ENCODE measurements around the gene HOXD13. TPM values are rescaled to one million over a fixed set of nuclear protein-coding genes. Genes with fewer than 3 reads are reported as not detected.

HOXD13 gene
- total RNA-seq, 1 donor, result not detected

DNA sequence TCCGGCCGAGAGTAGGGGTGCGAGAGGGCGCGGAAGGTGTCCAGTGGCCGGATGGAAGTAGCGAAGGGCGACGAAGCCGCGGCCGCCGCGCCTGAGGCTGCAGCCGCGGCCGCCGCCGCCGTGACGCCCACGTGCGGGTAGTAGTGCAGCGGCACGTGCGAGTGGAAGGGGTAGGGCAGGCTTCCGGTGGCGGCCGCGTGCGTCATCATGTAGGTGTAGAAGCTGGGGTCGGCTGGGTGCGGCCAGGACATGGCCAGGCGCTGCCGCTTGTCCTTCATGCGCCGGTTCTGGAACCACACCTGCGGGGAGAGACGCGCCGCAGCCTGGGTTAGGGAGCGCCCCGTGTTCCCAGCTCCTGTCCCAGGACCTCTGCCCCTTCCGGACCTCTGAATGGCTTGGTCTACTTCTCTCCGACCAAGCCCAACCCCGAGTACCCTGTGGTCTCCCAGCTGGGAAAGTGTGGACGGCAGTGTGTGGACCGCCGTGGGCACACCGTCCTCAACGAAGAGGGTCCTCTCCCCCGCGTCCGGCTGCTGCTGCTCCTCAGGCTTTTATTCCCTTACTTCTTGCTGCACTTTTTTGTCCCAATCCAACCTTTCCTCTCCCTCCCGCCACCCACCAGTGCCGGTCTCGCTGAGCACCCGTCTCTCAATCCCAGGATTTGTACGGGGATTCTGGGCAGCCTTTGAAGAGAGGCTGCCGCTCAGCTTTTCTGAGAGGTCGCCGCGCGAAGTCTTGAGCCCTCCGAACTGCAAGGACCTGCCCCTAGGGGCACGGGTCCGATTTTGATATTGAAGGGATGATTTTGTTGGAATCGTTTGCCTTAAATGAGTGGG is 11.8 kb upstream of the HOXD13 start:
- peak in 1 of 3 donors; percentile 6 for DNase-seq (ENCODE audit: low read depth in 2 of 3, low spot score in 2 of 3)

DNA sequence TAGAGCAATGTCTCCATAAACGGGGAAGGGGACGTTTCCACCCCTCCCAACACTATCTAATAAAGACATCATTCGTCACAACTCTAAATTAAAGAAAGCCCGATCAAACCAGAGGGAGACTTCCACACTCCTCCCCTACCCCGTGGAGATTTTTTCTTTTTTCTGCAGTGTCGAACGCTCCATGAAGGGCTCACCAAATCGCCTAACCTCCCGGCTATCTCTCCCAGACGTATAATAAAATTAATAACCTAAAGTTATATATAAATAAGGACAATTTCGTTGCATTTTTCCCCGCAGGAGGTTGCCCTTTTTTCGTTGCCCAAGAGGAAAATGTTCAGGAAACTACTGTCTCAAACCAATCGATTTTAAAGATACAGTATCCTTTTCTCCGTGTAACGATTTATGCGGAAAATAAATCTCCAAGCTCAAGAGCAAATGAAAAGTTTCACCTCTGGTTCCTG is 11.1 kb upstream of the HOXD13 start:
- no peak for DNase-seq (ENCODE audit: low read depth in 2 of 3, low spot score in 2 of 3)

DNA sequence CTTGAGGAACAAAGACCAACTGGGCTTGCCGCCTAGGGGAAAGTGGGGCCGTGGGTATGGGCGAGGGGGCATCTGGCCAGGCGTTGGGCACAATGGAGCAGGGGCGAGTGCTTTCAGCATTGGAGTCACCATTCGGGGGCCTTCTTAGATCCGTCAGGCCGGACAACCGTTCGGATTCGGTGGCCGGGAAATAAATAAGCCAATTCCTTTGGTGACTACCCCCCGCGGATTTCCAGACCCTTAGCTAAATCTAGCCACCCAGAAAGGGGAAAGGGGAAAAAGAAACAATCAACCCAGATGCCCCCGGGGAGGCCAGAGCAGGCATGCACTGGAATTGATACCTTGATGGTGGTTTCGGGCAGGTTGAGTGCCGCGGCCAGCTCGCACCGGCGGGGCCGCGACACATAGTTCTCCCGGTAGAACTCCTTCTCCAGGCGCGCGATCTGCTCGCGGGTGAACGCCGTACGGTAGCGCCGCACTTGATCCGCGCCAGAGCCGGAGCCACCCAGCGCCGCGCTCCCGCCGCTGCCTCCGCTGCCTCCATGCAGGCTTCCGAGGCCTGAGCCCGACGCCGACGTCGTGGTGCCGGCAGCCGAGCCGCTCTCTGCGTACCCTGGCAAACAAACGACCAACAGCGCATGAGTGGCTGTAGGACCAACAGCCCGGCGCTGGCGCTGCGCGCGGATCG is 10.5 kb upstream of the HOXD13 start:
- no peak for DNase-seq (ENCODE audit: low read depth in 2 of 3, low spot score in 2 of 3)

DNA sequence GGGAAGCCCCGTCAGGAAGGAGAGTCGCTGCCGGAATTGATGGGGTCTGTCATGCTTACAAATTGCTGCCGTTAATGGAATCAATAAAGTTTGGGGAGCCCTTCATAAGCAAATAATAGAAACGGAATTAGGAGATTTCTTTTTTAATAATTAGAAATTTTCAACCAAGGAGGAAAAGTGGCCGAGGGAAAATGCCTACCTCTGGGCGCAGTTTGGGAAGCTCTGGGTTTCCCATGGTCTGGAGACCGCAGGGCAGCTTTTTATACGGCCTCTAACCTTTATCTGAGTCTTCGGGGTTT is 10.0 kb upstream of the HOXD13 start:
- DNase-seq (ENCODE audit: low read depth in 2 of 3, low spot score in 2 of 3), result no peak

DNA sequence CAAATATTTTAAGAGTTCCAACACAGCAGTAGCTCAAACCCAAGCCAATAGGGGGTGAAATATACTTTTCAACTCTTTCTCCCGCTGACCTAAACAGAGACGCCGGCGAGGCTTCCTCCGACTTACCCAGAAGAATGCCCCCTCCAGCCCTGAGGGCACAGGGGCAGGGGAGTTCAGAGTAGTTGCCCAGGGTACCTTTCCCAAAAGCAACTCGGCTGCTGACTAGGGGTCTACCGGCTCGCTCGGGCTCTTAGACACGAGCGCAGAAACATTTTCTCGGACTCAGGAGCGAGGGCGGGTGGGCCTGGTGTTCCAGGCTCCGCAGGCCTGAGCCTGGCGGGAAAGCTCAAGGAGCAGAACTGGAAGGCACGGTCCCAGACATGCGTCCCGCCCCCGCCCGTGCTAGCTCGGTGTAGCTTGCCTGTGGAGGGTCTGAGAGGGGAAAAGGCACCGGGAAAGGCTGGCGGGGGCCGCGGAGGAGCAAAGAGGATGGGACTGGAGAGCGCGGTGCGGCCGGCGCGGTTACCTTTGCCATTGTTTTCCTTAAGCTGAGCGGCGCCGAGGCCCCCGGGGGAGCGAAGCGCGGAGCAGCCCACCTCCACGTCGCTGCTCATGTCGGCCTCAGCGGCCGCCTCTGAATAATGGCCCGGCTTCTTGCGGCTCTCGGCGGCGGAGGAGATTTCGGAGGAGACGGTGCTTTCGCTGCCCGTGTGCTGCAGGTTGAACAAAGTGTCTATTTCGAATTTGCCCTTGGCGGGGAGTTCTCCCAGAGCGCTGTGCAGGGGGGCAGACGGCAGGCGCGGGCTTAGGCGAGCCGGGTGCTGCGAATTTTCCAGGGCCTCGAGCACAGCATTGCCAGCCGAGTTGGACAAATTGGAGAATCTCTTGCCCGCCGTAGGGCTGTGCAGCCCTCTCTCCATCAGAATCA is 9.4 kb upstream of the HOXD13 start:
- no peak for DNase-seq (ENCODE audit: low read depth in 2 of 3, low spot score in 2 of 3)

DNA sequence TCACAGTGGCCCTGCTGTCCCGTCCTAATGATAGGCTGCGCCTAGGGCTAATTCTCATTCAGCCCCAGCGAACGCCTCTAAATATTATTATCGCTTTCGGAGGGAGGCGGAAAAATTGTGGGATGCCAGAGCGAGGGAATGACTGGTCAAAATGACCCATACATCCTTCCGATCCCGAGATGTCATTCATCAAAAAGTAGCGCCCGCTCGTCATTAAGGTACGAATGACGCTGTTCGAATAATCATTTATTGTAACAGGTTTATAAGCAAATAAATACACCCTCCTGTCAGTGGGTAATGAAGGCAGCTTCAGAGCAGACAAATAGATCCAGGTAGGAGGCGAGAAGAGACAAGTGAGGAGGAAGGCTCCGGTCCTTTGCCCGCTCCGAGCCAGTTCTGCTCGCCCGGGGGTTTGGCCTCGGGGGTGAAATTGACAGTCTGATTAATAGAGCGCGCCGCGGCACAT is 8.7 kb upstream of the HOXD13 start, which contains the start of gene EVX2:
TSS of gene EVX2 (minus strand) at position 167 of the 466 bp plus-strand sequence. CDS start 186 bp downstream, outside the sequence.
- no peak for DNase-seq (ENCODE audit: low read depth in 2 of 3, low spot score in 2 of 3)

DNA sequence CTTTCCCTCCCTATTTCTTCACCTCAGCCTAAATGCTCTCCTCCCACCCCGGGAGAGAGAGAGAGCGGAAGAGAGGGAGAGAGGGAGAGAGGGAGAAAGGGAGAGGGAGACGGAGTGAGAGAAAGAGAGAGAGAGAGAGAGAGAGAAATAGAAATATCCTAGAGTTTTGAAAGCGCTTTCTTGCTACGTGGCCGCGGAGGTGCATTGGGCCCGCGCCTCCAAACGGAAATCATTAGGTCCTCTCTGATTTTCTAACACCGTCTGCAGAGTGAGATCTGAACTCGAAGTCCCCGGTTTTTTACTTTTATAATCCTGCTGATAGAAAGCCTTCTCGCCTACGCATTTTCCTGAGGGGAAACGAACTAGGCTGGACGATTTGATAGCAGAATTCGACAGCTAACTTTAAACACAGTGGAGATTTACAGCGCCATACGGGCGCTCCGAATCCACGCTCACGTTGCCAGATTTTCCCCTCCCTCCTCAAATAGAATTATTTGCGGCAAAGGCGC is 7.9 kb upstream of the HOXD13 start:
- DNase-seq (ENCODE audit: low read depth in 2 of 3, low spot score in 2 of 3), result no peak

DNA sequence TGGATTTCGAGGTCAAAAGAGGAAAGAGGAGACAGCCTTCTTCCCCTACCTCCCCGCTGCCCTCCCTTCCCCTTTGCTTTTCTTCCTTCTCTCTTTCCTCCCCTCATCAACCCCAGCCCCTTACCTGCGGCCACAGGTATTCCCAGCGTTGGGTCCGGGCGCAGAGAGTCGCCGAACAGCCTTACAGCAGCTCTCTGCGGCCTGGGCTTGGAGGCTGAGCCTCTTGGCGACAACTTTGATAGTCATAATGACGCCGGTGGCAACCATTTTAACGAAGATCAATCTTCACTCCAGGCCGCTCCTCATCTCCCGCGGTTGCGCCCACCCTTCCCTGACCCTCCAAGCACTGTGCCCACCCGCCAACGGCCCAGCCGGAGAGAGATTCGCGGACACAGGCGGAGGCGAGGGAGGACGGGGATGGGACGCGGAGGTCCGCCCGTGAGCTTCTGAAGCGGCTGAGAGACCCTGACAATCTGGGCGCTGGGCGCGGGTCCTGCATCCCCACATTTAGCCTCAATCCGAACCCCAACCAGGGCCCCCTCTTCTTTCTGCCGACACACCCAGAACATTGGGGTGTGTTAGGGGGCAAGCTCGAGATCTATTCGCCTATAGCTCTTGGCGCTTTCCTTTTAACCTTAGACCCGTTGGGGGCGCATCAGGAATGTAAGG is 7.3 kb upstream of the HOXD13 start:
- no peak for DNase-seq (ENCODE audit: low read depth in 2 of 3, low spot score in 2 of 3)

DNA sequence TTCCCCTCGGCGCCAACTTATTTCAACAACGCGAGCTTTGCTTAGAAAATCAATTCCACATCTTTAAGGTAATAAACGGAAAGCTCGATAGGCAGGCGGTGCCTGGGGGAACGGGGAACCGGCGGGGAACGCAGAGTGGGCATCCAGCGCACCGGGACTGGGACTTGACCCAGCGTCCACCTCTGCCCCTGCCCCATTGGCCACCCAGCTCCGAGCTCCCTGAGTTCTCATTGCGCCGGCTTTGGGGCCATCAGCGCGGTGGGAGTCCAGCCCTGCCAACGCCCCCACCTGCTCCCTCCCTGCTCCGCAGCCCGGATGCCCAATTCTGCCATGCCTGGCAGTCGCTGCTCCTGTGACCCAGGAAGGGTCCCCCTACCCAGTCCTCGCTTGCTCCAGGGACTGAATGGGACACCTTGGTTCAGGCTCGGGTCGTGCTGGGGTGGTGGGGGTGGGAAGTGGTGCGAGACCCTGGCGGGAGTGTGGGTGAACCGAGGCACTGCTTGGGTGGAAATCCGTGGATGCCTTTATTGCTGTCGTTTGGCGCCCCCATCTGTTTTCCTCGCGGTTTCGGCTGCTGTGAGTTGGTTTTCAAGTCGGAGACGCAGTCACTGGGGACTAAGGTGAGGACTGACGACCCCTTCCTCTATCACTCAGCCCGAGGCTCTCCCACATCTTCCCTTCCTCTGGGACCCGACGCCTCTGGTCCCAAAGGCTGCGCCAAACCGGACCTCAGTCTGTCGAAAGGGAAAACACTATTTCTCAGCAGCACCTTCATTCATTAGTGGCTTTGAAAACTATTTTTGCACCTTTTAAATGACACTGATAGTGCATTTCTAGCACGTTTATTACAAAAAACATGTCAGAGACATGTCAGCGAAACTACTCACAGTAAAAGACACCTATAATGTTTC is 6.4 kb upstream of the HOXD13 start:
- no peak for DNase-seq (ENCODE audit: low read depth in 2 of 3, low spot score in 2 of 3)

DNA sequence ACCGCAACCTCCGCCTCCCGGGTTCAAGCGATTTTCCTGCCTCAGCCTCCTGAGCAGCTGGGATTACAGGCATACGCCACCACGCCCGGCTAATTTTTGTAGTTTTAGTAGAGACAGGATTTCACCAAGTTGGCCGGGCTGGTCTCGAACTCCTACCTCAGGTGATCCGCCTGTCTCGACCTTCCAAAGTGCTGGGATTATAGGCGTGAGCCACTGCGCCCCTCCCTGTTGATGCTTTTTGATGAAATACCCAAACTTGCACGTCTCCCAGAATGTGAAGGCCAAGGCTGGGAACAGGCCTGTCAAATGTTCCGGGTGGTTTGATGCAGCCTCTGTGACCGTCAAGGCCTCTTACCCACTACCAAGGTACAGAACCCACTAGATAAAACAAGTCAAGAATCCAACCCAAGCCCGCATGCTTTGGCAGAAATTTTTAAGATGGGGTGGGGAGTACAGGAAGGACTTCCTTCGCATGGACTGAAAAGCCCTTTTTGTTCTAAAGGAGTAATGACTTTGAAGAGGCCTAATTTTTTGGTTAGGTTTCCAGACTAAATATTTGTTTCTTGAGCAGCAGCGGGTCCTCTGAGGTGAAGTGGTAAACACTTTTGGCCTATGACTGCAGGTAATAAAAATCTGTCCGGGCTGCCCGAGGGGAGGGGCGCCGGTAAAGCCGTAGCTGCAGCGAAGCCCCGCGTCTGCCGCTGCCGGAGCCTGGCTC is 5.0 kb upstream of the HOXD13 start:
- DNase-seq (ENCODE audit: low read depth in 2 of 3, low spot score in 2 of 3), result no peak

DNA sequence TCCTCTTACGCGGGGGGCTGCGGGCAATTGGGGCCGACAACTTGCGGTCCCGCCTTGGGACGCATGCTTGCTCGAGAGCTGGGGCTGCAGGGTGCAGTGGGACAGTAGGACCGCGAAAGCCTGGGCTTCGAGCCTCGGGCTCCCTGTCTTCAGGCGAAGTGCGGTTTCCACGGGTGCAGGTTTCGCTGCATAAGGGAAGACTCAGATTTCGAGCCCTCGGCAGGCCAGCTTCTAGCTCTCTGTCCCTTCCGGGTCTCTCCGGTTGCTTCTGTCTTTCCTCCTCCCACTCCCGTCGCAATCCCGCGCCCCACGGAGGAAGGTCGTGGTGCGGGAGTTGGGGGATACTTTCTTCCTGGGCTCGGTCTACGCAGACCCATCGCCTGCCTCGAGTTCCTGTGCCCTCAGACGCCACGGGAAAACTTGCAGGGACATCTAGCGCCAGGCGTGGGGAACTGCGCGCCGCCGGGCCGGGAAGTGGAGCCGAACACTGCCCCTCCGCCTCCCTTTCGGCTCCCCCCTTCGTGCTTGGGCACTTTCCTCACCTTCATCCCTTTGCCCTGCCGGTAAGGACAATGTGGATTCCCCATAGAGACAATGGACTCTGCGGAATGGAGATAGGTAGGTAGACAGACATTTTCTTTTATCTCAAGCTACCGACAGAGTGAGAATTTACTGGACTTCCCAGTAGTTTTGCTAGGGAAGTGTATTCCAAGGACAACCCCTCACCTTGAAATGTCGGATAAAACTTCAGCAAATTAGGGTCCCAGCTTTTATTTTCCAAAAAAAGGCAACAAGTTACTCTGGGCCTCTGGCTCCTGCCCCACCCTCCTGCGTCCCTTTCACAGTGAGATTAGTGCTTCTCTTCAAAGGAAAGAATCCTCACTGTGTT is 4.2 kb upstream of the HOXD13 start:
- DNase-seq (ENCODE audit: low read depth in 2 of 3, low spot score in 2 of 3), result no peak

DNA sequence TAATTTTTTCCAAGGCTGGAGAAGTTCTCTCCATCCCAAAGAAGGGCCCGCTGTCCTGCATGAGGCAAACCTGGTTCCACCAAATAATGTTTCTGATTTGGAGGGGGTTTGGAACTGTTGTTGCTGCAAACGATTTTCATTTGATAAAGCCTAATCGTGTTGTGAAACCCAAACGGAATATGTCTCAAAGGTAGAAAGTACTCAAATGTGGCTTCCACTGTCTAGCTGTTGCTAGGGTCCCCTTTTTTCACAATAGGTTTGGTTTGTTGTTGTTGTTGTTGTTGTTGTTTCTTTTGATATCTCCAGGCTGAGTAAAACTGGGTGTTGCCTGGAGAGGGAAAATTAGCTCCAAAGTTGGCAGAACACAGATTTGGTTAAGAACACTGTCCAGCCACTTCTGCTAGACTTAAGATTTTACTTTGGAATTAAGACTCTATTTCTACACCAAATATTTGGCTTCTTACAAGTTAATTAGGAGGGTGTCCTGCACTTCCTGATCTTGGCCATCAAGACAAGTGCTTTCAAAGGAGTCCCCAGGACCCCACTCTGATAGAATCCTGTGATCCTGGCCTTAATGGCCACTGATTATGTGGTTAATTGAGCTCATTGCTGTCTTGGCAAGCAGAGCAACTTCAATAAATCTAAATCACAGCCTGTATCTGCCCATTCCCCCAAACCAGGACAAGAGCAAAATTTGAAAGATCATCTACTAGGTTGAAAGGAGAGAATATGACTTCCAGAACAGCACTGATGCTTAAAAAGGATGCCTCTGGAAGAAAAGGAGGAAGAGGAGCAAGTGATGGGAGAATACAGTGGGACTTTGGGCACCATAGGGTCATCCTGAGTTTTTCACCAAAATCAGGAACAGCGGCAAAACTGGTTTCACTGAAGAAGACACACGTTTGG is 3.3 kb upstream of the HOXD13 start:
- DNase-seq (ENCODE audit: low read depth in 2 of 3, low spot score in 2 of 3), result no peak

DNA sequence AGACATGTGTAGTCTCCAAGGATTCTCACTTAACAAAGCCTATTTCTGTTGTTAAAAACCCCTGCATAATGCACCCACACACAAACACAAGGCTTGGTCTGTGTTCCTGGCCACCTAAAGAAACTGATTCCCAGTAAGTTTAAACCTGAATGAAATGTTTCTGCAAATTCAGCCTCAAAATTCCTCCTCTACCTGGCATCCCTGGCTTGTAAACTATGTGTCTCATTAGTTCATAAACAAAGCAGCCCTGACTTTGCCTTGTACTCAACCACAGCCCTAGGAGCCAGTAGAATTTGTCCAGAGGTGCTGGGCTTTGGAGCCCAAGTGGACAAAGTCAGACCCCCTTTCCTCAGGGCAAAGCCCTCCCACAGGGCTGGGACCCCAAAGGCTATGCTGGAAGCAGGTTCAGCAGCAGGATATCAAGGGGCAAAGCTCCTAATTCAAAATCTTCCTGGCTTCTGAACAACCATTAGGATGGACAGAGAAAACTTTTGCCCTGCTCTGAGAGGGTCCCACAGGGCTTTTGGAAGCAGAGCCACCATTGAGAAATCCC is 2.6 kb upstream of the HOXD13 start:
- DNase-seq (ENCODE audit: low read depth in 2 of 3, low spot score in 2 of 3), result no peak

DNA sequence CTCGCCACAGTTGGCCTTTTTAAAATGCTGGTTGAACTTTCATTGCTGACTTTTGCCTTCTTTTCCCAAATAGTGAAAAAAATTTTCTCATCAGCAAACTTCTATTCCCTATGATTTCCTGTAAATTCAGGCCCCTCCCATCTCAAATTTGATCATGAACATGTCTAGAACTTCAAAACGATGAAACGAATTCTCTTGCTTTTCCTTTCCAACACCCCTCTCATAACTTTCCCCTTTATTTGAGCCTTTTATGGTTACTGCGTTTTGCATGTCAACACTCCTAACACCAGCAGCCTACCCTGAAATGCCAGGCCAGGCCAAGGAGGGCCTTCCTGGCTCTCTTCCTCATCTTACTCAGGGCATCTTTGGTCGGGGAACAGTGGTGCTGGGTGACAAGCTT is 1.7 kb upstream of the HOXD13 start:
- DNase-seq (ENCODE audit: low read depth in 2 of 3, low spot score in 2 of 3), result no peak

DNA sequence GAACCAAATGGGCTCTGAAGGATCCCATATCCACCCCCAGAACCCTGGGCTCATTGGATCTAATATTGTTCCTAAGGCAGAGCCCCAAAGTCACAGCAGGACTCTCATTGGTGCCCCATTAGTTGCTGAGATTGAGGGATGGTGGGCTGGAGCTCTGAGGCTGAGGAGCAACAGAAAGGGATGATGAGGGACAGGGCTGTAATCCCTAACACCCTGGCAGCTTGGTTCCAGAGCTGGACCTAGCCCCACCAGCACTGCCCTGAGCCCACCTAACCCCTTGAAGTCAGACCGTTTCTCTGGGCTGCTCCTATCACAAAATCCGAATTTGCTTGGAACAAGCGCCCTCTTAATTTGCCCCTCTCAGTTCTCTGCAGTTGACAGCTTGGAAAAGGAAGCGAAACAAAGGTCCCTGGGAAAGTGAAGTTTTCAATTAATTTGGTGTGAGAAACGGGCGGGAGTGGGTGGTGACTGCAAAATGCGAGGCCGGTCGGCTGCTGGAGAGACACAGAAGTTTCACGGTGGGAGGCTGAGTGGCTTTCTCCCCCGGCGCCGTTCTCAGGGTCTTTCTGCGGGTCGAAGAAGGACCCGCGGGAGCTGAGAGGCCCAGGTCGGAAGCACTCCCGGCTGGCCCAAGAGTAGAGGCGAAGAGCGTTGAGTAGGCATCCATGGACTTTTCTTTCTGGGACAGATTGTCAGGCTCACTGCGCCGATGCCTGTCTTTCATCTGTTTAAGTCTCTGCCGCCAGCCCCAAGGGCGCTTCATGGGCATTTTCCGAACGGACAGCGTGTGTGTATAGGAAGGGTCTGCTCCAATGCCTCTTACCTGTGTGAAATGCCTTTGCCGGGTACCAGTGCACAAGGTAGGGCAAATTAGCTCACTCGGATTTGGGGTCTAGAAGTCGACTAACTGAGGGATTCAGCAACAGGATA is 927 bp upstream of the HOXD13 start:
- no peak for DNase-seq (ENCODE audit: low read depth in 2 of 3, low spot score in 2 of 3)
